Upper lobe of right lung (tissue), 1 donor: Measurements from ENCODE around the gene MUC5AC. TPM values are rescaled to one million over a fixed set of nuclear protein-coding genes. Genes with fewer than 3 reads are reported as not detected.
A peak's percentile ranks its signal among the peaks of the same experiment; 100 is the strongest.

Source experiments
- ATAC-seq: fragments of 200-7000 bp; cut with Tn5 transposase; one replicate; pipeline ENCODE4 v1.9.1; 2020; ENCODE audit warnings: mild to moderate bottlenecking, moderate library complexity
- DNase-seq: peaks from one replicate; pipeline ENCODE4 v3.0.0-alpha.2; 2020
- H3K27ac ChIP-seq: fragments of 200-600 bp; one replicate; pipeline ENCODE4 v1.8.0; 2022
- H3K27me3 ChIP-seq: fragments of 200-600 bp; one replicate; pipeline ENCODE4 v1.8.0; 2022; ENCODE audit warnings: mild to moderate bottlenecking
- H3K36me3 ChIP-seq: fragments of 200-600 bp; one replicate; pipeline ENCODE4 v1.8.0; 2022
- H3K4me1 ChIP-seq: fragments of 200-600 bp; one replicate; pipeline ENCODE4 v1.8.0; 2022
- H3K4me3 ChIP-seq: fragments of 200-600 bp; one replicate; pipeline ENCODE4 v1.8.0; 2022; ENCODE audit warnings: mild to moderate bottlenecking
- H3K9me3 ChIP-seq: fragments of 200-600 bp; one replicate; pipeline ENCODE4 v1.8.0; 2022
- intact Hi-C: fragments of 100-400 bp; cut with DNase I; formaldehyde crosslinking; loops from one replicate; pipeline ENCODE4 v1.11.0; 2022
- total RNA-seq: library from RNA; stranded (reverse); fragmentation: NEBNext Ultra II Directional; extraction: Animal tissue kit (Norgen Biotek cat#: 25700); gene quantifications from one replicate; pipeline ENCODE4 v1.2.1, GENCODE V29; 2021
- TF ChIP-seq, protein P1 (sequence below): fragments of 200-600 bp; IDR thresholded peaks from one replicate; pipeline ENCODE4 v1.8.0; 2022; ENCODE audit warnings: antibody characterized with exemption
- donor health status: DM: no; HTN: yes; CAD: no; lungs with severe emphysema.

MUC5AC gene
- total RNA-seq, 1 donor from 2014 or later: not detected

- Histone ChIP-seq H3K9me3 (no peaks in the 10 kb centered on the region), H3K27ac (no peak overlapping the region), H3K27me3 (peaks cover 49% of the 10 kb centered on the region), H3K36me3 (no peaks in the 10 kb centered on the region), H3K4me3 (no peak overlapping the region), H3K4me1 (no peaks in the 10 kb centered on the region)
- ATAC-seq: no peak
- TF ChIP-seq, protein P1, sequence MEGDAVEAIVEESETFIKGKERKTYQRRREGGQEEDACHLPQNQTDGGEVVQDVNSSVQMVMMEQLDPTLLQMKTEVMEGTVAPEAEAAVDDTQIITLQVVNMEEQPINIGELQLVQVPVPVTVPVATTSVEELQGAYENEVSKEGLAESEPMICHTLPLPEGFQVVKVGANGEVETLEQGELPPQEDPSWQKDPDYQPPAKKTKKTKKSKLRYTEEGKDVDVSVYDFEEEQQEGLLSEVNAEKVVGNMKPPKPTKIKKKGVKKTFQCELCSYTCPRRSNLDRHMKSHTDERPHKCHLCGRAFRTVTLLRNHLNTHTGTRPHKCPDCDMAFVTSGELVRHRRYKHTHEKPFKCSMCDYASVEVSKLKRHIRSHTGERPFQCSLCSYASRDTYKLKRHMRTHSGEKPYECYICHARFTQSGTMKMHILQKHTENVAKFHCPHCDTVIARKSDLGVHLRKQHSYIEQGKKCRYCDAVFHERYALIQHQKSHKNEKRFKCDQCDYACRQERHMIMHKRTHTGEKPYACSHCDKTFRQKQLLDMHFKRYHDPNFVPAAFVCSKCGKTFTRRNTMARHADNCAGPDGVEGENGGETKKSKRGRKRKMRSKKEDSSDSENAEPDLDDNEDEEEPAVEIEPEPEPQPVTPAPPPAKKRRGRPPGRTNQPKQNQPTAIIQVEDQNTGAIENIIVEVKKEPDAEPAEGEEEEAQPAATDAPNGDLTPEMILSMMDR: no peak
- intact Hi-C loops: loop anchor here (10.0 kb wide), 1 partner anchor 303 kb away; no protein-coding TSS in a partner anchor
- peak; percentile 57 for DNase-seq
Observed at GRCh38 chr11:1202154-1202775, 44.5 kb downstream of the MUC5AC start.

- H3K9me3 ChIP-seq: no peaks in the 10 kb centered on the region
- H3K36me3 ChIP-seq: no peaks in the 10 kb centered on the region
- H3K27ac ChIP-seq: no peak overlapping the region
- peak; percentile 81 for ATAC-seq
- intact Hi-C loops: loop anchor here (10.0 kb wide), 1 partner anchor 302 kb away; no protein-coding TSS in a partner anchor
- H3K4me1 ChIP-seq: no peaks in the 10 kb centered on the region
- H3K4me3 ChIP-seq: no peak overlapping the region
- TF ChIP-seq, protein P1: peak; percentile 91
- DNase-seq: peak; percentile 77
- H3K27me3 ChIP-seq: peaks cover 42% of the 10 kb centered on the region
Observed at GRCh38 chr11:1202776-1203504, 45.2 kb downstream of the MUC5AC start.

- Histone ChIP-seq H3K4me3 (no peak overlapping the region), H3K36me3 (no peaks in the 10 kb centered on the region), H3K27ac (no peak overlapping the region), H3K4me1 (no peaks in the 10 kb centered on the region), H3K27me3 (peaks cover 35% of the 10 kb centered on the region), H3K9me3 (no peaks in the 10 kb centered on the region)
- no peak for ATAC-seq
- intact Hi-C loops: loop anchor here (10.0 kb wide), 1 partner anchor 301 kb away; no protein-coding TSS in a partner anchor
- TF ChIP-seq, protein P1: no peak
- peak; percentile 60 for DNase-seq
Observed at GRCh38 chr11:1203505-1204271, 45.9 kb downstream of the MUC5AC start.

DNA sequence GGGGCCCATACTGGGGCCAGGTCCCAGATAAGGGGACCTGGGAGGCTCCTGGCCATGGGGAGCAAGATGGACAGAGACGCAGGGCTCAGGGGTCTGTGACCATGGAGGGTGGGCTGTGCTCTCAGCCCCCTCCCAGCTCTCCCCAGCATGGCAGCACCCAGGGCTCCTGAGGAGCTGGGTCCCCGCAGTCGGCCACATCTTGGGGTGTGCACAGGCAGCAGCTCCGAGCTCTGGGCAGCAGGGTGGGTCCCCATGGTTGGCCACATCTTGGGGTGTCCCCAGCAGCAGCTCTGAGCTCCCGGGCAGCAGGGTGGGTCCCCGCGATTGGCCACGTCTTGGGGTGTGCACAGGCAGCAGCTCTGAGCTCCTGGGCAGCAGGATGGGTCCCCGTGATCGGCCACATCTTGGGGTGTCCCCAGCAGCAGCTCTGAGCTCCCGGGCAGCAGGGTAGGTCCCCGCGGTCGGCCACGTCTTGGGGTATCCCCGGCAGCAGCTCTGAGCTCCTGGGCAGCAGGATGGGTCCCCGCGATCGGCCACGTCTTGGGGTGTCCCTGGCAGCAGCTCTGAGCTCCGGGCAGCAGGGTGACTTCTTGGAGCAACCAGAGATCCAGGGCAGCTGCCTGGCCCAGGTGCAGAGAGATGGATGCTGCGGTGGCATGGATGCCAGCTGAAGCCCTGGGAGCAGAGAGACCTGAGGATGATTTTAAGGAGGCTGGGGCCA is 46.8 kb downstream of the MUC5AC start:
- H3K27ac ChIP-seq: no peak overlapping the region
- ATAC-seq (no peak), DNase-seq (peak; percentile 48)
- H3K36me3 ChIP-seq: no peaks in the 10 kb centered on the region
- H3K4me3 ChIP-seq: no peak overlapping the region
- peaks cover 26% of the 10 kb centered on the region for H3K27me3 ChIP-seq
- TF ChIP-seq, protein P1: no peak
- no peaks in the 10 kb centered on the region for H3K4me1 ChIP-seq
- H3K9me3 ChIP-seq: no peaks in the 10 kb centered on the region
- intact Hi-C loops: loop anchor here (10.0 kb wide), 1 partner anchor 300 kb away; no protein-coding TSS in a partner anchor
